ENCODE results near the gene PAPOLA. TPM values are rescaled to one million over a fixed set of nuclear protein-coding genes. Genes with fewer than 3 reads are reported as not detected.

PAPOLA gene
- total and polyA plus RNA-seq, 12 donors: 63.0 to 159 (median 110) TPM

DNA sequence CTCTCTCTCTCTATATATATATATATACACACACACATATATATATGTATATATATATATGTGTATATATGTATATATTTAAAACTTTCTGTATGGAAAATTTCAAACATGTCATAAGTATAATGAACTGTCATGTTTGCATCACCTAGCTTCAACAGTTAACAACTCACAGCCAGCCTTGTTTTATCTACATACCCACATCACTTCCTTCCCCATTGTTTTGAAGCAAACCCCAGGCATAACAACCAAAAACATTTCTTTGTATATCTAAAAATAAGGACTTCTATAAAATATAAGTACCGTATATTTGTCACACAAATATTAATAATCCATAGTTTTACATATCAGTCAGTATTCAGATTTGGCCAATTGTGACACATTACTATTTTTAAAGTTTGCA is 57.4 kb downstream of the PAPOLA start:
- Histone ChIP-seq H3K27me3 (no peaks in the 10 kb centered on the region), H3K4me3 (no peak overlapping the region), H3K4me1 (no peaks in the 10 kb centered on the region), H3K27ac (no peak overlapping the region), H3K9me3 (no peaks in the 10 kb centered on the region), H3K36me3 (peaks cover 0 to 100% (median 26%) of the 10 kb centered on the region in 9 donors)
- TF ChIP-seq, protein P1, sequence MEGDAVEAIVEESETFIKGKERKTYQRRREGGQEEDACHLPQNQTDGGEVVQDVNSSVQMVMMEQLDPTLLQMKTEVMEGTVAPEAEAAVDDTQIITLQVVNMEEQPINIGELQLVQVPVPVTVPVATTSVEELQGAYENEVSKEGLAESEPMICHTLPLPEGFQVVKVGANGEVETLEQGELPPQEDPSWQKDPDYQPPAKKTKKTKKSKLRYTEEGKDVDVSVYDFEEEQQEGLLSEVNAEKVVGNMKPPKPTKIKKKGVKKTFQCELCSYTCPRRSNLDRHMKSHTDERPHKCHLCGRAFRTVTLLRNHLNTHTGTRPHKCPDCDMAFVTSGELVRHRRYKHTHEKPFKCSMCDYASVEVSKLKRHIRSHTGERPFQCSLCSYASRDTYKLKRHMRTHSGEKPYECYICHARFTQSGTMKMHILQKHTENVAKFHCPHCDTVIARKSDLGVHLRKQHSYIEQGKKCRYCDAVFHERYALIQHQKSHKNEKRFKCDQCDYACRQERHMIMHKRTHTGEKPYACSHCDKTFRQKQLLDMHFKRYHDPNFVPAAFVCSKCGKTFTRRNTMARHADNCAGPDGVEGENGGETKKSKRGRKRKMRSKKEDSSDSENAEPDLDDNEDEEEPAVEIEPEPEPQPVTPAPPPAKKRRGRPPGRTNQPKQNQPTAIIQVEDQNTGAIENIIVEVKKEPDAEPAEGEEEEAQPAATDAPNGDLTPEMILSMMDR (IDR thresholded peaks at IDR 0.05): no peak
- intact Hi-C loops (cut with DNase I): no loop called here
- no peak for ATAC-seq
- DNase-seq: no peak
- 57 to 69% methylated on average over 1 of the region's 1 CpG for WGBS, 2 donors

DNA sequence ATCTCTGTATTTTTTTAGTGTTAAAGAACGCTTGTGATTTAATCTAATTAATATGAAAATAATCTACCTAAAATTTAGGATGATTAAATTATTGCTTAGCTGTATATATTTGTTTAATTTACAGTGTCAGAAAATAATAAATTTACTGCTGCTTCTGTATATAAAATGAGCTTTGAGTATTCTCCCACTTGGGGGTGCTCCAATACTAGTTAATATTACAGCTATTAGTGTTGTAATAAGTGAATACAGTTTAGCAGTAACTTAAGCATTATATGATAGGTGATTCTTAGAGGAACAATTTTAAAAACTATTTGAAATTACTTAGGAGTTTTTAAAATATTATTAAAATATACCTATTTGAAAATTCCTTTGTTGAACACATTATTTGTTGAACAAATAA is 62.2 kb downstream of the PAPOLA start:
- Histone ChIP-seq H3K4me3 (no peak overlapping the region), H3K9me3 (no peaks in the 10 kb centered on the region), H3K4me1 (no peaks in the 10 kb centered on the region), H3K27ac (no peak overlapping the region), H3K36me3 (peaks cover 0 to 100% (median 6%) of the 10 kb centered on the region in 9 donors), H3K27me3 (no peaks in the 10 kb centered on the region)
- DNase-seq (no peak), ATAC-seq (no peak)
- WGBS, 2 donors: 95 to 96% methylated on average over 1 of the region's 1 CpG
- TF ChIP-seq, protein P1 (IDR thresholded peaks at IDR 0.05): no peak
- intact Hi-C loops (cut with DNase I): loop anchor here in 1 of 10 donors (10.0 kb wide), 1 partner anchor 250 kb away; no protein-coding TSS in a partner anchor

DNA sequence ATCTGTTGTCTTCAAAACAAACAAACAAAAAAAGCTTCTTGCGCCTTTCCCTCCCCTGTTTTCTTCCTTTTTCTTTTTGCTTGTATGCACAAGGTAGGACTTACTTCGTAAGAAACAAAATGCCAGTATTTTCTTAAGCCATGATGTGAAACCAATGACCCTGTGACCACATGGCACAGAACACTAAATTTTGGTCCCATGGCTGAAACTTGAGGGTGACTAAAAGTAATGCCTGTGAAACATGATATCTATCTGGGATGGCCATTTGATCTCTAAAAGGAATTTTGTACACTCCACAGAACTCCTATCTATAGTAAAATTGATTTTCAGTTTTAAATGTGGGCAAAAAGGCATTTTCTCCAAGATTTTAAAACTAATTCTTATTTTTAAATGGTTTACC is 63.6 kb downstream of the PAPOLA start:
- ATAC-seq: no peak
- Histone ChIP-seq H3K27me3 (no peaks in the 10 kb centered on the region), H3K4me1 (no peaks in the 10 kb centered on the region), H3K9me3 (no peaks in the 10 kb centered on the region), H3K27ac (no peak overlapping the region), H3K36me3 (peaks cover 0 to 95% (median 6%) of the 10 kb centered on the region in 9 donors), H3K4me3 (no peak overlapping the region)
- intact Hi-C loops (cut with DNase I): loop anchor here in 5 of 10 donors (2.0 to 10.0 kb wide), 3 partner anchors 175 to 251 kb away; no protein-coding TSS in a partner anchor
- DNase-seq: no peak
- WGBS, 2 donors: 94 to 96% methylated on average over 2 of the region's 2 CpGs
- TF ChIP-seq, protein P1 (IDR thresholded peaks at IDR 0.05): no peak

DNA sequence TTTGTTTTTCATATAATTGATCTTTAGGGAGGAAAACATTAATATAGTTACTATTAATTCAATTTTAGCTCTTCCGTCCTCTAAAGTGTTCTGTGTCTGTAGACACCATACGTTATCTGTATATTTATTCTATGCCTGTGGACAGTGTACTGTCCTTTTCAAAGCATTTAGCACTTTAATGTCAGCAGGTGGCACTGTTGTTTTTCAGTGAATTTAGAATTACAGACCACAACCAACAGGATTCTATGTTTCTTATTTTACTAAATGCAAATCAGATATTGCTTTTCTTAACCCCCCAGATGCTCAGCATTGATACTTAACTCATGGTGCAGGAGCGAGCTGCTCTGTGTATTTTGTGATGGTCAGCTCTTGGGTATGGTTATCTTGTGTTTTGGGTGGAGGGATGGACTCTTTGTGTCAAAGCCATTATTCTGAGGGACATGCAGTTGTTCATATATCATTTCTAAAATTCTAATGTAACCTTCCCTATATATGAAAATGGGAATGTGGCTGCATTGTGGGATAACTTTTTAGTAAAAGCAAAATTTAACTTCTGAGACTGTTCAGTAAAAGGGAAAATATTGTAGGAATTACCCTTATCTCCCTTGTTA is 65.2 kb downstream of the PAPOLA start:
- intact Hi-C loops (cut with DNase I): loop anchor here in 5 of 10 donors (2.0 to 10.0 kb wide), 3 partner anchors 173 to 253 kb away; no protein-coding TSS in a partner anchor

More for the DNA sequence above, 65.2 kb downstream of the PAPOLA start:
- no peaks in the 10 kb centered on the region for H3K27me3 ChIP-seq
- no peak overlapping the region for H3K4me3 ChIP-seq
- DNase-seq: no peak
- H3K9me3 ChIP-seq: no peaks in the 10 kb centered on the region
- no peaks in the 10 kb centered on the region for H3K4me1 ChIP-seq
- peak in 2 of 8 donors; percentile 42 to 47 for ATAC-seq
- H3K27ac ChIP-seq: no peak overlapping the region
- H3K36me3 ChIP-seq: peaks cover 0 to 87% (median 6%) of the 10 kb centered on the region in 9 donors
- TF ChIP-seq, protein P1 (IDR thresholded peaks at IDR 0.05): peak; percentile 16 to 63 (median 53)
- 71 to 79% methylated on average over 3 of the region's 3 CpGs for WGBS, 2 donors
